Measurements from ENCODE around the gene MAP2K7. TPM values are rescaled to one million over a fixed set of nuclear protein-coding genes. Genes with fewer than 3 reads are reported as not detected.

The MAP2K7 gene
- total RNA-seq, 1 experiment from 2014 or later, result 39.4 TPM

DNA sequence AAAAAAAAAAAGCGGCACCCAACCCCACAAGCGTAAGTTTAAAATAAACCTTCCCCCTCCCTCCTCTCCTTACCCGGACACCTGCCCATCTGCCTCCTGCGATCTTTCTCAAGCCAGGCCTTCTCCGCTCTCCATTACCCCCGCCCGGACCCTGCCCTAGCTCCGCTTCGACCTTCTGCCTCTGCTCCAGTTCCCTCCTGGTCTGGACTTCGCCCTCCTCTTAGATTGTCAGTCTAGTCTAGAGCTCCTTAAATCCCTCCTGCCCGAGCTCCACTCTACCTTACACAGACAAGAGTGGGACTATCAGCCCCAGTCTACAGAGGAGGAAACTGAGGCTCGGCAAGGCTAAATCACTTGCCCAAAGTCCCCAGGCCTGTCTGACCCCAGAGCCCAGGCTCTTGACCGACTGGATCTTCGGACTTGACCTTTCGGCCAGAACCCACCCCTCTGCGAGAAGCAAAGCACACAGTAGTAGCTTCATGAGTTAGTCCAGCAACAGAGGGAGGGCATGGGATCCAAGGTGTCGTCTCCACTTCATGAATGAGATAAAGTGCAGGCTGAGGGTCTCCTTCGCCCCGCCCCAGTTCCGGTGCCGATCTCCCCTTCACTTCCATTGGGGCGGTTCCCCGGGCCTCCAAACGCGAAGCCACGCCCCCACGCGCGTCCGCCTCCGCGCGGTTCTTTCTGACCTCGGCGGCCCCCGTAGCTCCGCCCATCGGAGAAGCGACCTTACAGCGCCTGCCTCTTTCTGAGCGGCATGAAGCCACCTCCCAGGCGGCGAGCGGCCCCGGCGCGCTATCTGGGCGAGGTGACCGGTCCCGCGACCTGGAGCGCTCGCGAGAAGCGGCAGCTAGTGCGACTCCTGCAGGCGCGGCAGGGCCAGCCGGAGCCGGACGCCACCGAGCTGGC is 16.2 kb downstream of the MAP2K7 start, which contains the start of gene SNAPC2 (continued):
- TF ChIP-seq NFE2L1 (CRISPR knock-in tag; IDR thresholded peaks at IDR 0.05) (no peak), ARID4B (CRISPR knock-in tag; IDR thresholded peaks at IDR 0.05; ENCODE audit: borderline replicate concordance) (0 out of 2 replicates have a peak, but pooled peaks have one; percentile 7), PREB (CRISPR knock-in tag; IDR thresholded peaks at IDR 0.05; ENCODE audit: borderline replicate concordance) (no peak), ZBTB21 (CRISPR knock-in tag; IDR thresholded peaks at IDR 0.05; ENCODE audit: borderline replicate concordance) (peak; percentile 91), TP53 (CRISPR knock-in tag; IDR thresholded peaks at IDR 0.05) (peak; percentile 60; the same call in 1 of the 2 replicates)
- TF ChIP-seq, protein P1, sequence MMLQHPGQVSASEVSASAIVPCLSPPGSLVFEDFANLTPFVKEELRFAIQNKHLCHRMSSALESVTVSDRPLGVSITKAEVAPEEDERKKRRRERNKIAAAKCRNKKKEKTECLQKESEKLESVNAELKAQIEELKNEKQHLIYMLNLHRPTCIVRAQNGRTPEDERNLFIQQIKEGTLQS (CRISPR knock-in tag; conservative IDR thresholded peaks at IDR 0.05), result no peak
- TF ChIP-seq, protein P2, sequence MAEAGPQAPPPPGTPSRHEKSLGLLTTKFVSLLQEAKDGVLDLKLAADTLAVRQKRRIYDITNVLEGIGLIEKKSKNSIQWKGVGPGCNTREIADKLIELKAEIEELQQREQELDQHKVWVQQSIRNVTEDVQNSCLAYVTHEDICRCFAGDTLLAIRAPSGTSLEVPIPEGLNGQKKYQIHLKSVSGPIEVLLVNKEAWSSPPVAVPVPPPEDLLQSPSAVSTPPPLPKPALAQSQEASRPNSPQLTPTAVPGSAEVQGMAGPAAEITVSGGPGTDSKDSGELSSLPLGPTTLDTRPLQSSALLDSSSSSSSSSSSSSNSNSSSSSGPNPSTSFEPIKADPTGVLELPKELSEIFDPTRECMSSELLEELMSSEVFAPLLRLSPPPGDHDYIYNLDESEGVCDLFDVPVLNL (CRISPR knock-in tag; IDR thresholded peaks at IDR 0.05; ENCODE audit: borderline replicate concordance, low read depth), result no peak
- TF ChIP-seq, protein P3, sequence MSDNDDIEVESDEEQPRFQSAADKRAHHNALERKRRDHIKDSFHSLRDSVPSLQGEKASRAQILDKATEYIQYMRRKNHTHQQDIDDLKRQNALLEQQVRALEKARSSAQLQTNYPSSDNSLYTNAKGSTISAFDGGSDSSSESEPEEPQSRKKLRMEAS (CRISPR knock-in tag; IDR thresholded peaks at IDR 0.05), result peak; percentile 64; the same call in 1 of the 2 replicates

DNA sequence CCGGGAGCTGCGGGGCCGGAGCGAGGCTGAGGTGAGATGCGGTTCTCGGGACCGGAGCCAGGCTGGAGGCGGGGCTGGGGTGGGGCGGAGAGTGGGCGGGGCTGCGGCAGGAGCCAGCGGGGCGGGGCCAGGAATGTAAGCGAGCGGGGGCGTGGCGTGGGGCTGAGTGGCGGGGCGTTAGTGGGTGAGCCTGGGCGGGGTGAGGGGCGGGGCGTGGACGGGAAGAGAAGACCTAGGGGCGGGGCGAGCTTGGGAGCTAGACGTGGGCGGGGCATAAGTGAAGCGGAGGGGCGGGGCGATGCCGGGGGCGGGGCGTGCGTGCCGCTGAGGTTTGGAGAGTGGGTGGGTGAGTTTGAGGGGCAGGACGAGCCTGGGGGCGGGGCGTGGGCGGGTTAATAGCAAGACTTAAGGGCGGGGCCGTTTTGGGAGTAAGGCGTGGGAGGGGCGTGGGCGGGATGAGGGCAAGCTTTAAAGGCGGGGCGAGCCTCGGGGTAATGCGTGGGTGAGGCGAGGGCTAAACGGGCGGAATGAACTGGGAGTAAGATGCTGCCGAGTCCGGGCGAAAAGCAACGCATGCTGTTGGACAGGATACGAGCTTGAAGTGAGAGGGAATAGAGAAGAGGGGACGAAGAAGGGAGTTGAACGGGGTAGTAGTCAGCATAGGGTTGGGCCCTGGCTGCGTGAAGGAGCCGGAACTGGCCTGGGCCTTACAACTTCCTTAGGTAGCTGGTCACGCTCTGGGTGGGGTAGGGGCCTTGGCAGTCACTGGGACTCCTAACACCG is 17.0 kb downstream of the MAP2K7 start:
- H3K4me3 Mint-ChIP-seq, result peak overlapping the region; percentile 75
- ATAC-seq (peak; percentile 25), DNase-seq (ENCODE audit: low spot score) (peak; percentile 99)
- POLR2A ChIA-PET, result interaction anchor here (0.9 to 2.0 kb wide), 5 partner anchors 23 to 289 kb away, joined by 3 to 6 read pairs (median 4); partner anchors contain the start of genes CERS4 and TIMM44
- CTCF ChIA-PET, result interaction anchor here (0.6 to 7.2 kb wide), 26 partner anchors 9 to 470 kb away, joined by 3 to 92 read pairs (median 8); partner anchors contain the start of genes LRRC8E, MAP2K7, RAB11B and TIMM44
- H3K9me3 Mint-ChIP-seq, result no peaks in the 10 kb centered on the region
- H3K4me1 Mint-ChIP-seq, result peaks cover 5% of the 10 kb centered on the region
- H3K36me3 Mint-ChIP-seq, result no peaks in the 10 kb centered on the region
- H3K27me3 Mint-ChIP-seq (ENCODE audit: low read depth), result peaks cover 41% of the 10 kb centered on the region
- H3K27ac Mint-ChIP-seq, result 0 out of 2 replicates have a peak overlapping the region, but pooled peaks have one; percentile 71
- TF ChIP-seq, protein P4, sequence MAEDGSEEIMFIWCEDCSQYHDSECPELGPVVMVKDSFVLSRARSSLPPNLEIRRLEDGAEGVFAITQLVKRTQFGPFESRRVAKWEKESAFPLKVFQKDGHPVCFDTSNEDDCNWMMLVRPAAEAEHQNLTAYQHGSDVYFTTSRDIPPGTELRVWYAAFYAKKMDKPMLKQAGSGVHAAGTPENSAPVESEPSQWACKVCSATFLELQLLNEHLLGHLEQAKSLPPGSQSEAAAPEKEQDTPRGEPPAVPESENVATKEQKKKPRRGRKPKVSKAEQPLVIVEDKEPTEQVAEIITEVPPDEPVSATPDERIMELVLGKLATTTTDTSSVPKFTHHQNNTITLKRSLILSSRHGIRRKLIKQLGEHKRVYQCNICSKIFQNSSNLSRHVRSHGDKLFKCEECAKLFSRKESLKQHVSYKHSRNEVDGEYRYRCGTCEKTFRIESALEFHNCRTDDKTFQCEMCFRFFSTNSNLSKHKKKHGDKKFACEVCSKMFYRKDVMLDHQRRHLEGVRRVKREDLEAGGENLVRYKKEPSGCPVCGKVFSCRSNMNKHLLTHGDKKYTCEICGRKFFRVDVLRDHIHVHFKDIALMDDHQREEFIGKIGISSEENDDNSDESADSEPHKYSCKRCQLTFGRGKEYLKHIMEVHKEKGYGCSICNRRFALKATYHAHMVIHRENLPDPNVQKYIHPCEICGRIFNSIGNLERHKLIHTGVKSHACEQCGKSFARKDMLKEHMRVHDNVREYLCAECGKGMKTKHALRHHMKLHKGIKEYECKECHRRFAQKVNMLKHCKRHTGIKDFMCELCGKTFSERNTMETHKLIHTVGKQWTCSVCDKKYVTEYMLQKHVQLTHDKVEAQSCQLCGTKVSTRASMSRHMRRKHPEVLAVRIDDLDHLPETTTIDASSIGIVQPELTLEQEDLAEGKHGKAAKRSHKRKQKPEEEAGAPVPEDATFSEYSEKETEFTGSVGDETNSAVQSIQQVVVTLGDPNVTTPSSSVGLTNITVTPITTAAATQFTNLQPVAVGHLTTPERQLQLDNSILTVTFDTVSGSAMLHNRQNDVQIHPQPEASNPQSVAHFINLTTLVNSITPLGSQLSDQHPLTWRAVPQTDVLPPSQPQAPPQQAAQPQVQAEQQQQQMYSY (CRISPR knock-in tag; IDR thresholded peaks at IDR 0.05), result peak; percentile 82
- TF ChIP-seq RELA (CRISPR knock-in tag; IDR thresholded peaks at IDR 0.05; ENCODE audit: borderline replicate concordance) (no peak), SP1 (CRISPR knock-in tag; conservative IDR thresholded peaks at IDR 0.05) (no peak; the same call in 1 of the 2 replicates)
- TF ChIP-seq, protein P5, sequence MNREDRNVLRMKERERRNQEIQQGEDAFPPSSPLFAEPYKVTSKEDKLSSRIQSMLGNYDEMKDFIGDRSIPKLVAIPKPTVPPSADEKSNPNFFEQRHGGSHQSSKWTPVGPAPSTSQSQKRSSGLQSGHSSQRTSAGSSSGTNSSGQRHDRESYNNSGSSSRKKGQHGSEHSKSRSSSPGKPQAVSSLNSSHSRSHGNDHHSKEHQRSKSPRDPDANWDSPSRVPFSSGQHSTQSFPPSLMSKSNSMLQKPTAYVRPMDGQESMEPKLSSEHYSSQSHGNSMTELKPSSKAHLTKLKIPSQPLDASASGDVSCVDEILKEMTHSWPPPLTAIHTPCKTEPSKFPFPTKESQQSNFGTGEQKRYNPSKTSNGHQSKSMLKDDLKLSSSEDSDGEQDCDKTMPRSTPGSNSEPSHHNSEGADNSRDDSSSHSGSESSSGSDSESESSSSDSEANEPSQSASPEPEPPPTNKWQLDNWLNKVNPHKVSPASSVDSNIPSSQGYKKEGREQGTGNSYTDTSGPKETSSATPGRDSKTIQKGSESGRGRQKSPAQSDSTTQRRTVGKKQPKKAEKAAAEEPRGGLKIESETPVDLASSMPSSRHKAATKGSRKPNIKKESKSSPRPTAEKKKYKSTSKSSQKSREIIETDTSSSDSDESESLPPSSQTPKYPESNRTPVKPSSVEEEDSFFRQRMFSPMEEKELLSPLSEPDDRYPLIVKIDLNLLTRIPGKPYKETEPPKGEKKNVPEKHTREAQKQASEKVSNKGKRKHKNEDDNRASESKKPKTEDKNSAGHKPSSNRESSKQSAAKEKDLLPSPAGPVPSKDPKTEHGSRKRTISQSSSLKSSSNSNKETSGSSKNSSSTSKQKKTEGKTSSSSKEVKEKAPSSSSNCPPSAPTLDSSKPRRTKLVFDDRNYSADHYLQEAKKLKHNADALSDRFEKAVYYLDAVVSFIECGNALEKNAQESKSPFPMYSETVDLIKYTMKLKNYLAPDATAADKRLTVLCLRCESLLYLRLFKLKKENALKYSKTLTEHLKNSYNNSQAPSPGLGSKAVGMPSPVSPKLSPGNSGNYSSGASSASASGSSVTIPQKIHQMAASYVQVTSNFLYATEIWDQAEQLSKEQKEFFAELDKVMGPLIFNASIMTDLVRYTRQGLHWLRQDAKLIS (CRISPR knock-in tag; IDR thresholded peaks at IDR 0.05; ENCODE audit: borderline replicate concordance), result no peak
